Islet of Langerhans (tissue), 1 donor: ENCODE measurements around the gene RAC3.
"Not testable (repeated sequence)": the region's sequence is repeated elsewhere in the genome, so short reads cannot be mapped to it uniquely, and the experiment has no call there.

Experiments used
- FAIRE-seq: peaks from one replicate; lab custom pipeline; 2011; peaks lifted over from hg19 to GRCh38; lab: Jason Lieb, UNC

The RAC3 gene

GRCh38 chr17:82024859-82025258 is 6.6 kb upstream of the RAC3 start:
- FAIRE-seq: no peak

GRCh38 chr17:82025401-82026107 is 5.9 kb upstream of the RAC3 start:
- no peak for FAIRE-seq

GRCh38 chr17:82028246-82028645 is 3.2 kb upstream of the RAC3 start:
- no peak for FAIRE-seq

- no peak for FAIRE-seq
Measured at GRCh38 chr17:82028966-82029365, 2.5 kb upstream of the RAC3 start.

- no peak for FAIRE-seq
Measured at GRCh38 chr17:82029391-82029790, 2.1 kb upstream of the RAC3 start.

- no peak for FAIRE-seq
Measured at GRCh38 chr17:82029990-82030469, 1.4 kb upstream of the RAC3 start.

GRCh38 chr17:82030470-82031302 is 792 bp upstream of the RAC3 start:
- FAIRE-seq: no peak

- FAIRE-seq: no peak
Measured at GRCh38 chr17:82031885-82032627, 578 bp downstream of the RAC3 start.

GRCh38 chr17:82033359-82034085 is 2.0 kb downstream of the RAC3 start:
- FAIRE-seq: no peak

- FAIRE-seq: no peak
Measured at GRCh38 chr17:82034371-82035011, 3.0 kb downstream of the RAC3 start.

GRCh38 chr17:82035488-82035887 is 4.0 kb downstream of the RAC3 start:
- no peak for FAIRE-seq

GRCh38 chr17:82035956-82036633 is 4.6 kb downstream of the RAC3 start:
- no peak for FAIRE-seq

- FAIRE-seq: no peak
Measured at GRCh38 chr17:82036634-82037091, 5.2 kb downstream of the RAC3 start.

GRCh38 chr17:82037092-82037888 is 5.8 kb downstream of the RAC3 start, which contains the start of gene DCXR:
DCXR (minus strand) TSS chr17:82037697; CDS start chr17:82037682, 15 bp downstream.
- FAIRE-seq: no peak

- FAIRE-seq: no peak
Measured at GRCh38 chr17:82037889-82038195, 6.4 kb downstream of the RAC3 start.

- not testable (repeated sequence) for FAIRE-seq
Measured at GRCh38 chr17:82038796-82039409, 7.4 kb downstream of the RAC3 start.

GRCh38 chr17:82039695-82040299 is 8.3 kb downstream of the RAC3 start:
- no peak for FAIRE-seq

GRCh38 chr17:82041144-82041814 is 9.8 kb downstream of the RAC3 start:
- no peak for FAIRE-seq

GRCh38 chr17:82042649-82043048 is 11.2 kb downstream of the RAC3 start:
- FAIRE-seq: no peak
